ENCODE results near the gene SCYL1. TPM values are rescaled to one million over a fixed set of nuclear protein-coding genes. Genes with fewer than 3 reads are reported as not detected.

The SCYL1 gene
- total and polyA plus RNA-seq, 5 donors from 2014 or later, result 24.3 to 59.0 (median 30.7) TPM

GRCh38 chr11:65498042-65498726, 26.7 kb upstream of the SCYL1 start:
- peaks cover 35% of the 10 kb centered on the region for H3K4me1 ChIP-seq (ENCODE audit: control insufficient read depth, insufficient read depth, low read length, poor library complexity, severe bottlenecking)
- Mint-ChIP-seq H3K4me3 (no peak overlapping the region), H3K36me3 (no peaks in the 10 kb centered on the region), H3K4me1 (peaks cover 6 to 23% (median 15%) of the 10 kb centered on the region in 4 donors), H3K27me3 (peaks cover 8% of the 10 kb centered on the region), H3K9me3 (peaks cover 0 to 7% (median 0%) of the 10 kb centered on the region in 7 donors), H3K27ac (no peak overlapping the region)
- H3K9me3 ChIP-seq (ENCODE audit: control insufficient read depth in 2 of 2, low read length in 2 of 2), result no peaks in the 10 kb centered on the region
- no peak for ATAC-seq (ENCODE audit: low read depth in 2 of 2)
- peaks cover 32% of the 10 kb centered on the region for H3K36me3 ChIP-seq (ENCODE audit: control insufficient read depth, insufficient read depth, low read length)
- peak overlapping the region; percentile 100 for H3K4me3 ChIP-seq (ENCODE audit: low read depth, low read length)
- H3K27me3 ChIP-seq (ENCODE audit: control insufficient read depth, insufficient read depth, low read length), result no peaks in the 10 kb centered on the region
- H3K27ac ChIP-seq (ENCODE audit: insufficient read depth, low read length, poor library complexity, severe bottlenecking), result peak overlapping the region; percentile 98
- peak in 2 of 3 donors; percentile 56 to 82 for DNase-seq

GRCh38 chr11:65498727-65498976, 26.2 kb upstream of the SCYL1 start:
- H3K27ac Mint-ChIP-seq, result no peak overlapping the region
- ATAC-seq (ENCODE audit: low read depth in 2 of 2), result no peak

GRCh38 chr11:65498977-65499712, 25.7 kb upstream of the SCYL1 start, which contains the start of gene MALAT1:
Gene MALAT1 (plus strand): TSS chr11:65499045.
- peaks cover 0 to 9% (median 0%) of the 10 kb centered on the region in 7 donors for H3K9me3 Mint-ChIP-seq
- peaks cover 8% of the 10 kb centered on the region for H3K36me3 Mint-ChIP-seq
- peaks cover 8% of the 10 kb centered on the region for H3K27me3 Mint-ChIP-seq
- peaks cover 41% of the 10 kb centered on the region for H3K36me3 ChIP-seq (ENCODE audit: control insufficient read depth, insufficient read depth, low read length)
- H3K27me3 ChIP-seq (ENCODE audit: control insufficient read depth, insufficient read depth, low read length), result no peaks in the 10 kb centered on the region
- peaks cover 43% of the 10 kb centered on the region for H3K4me1 ChIP-seq (ENCODE audit: control insufficient read depth, insufficient read depth, low read length, poor library complexity, severe bottlenecking)
- H3K9me3 ChIP-seq (ENCODE audit: control insufficient read depth in 2 of 2, low read length in 2 of 2), result no peaks in the 10 kb centered on the region
- peaks cover 6 to 24% (median 18%) of the 10 kb centered on the region in 4 donors for H3K4me1 Mint-ChIP-seq
- peak within 1 kb of the TSS; percentile 98 for H3K27ac ChIP-seq (ENCODE audit: insufficient read depth, low read length, poor library complexity, severe bottlenecking)
- H3K4me3 ChIP-seq (ENCODE audit: low read depth, low read length), result peak within 1 kb of the TSS; percentile 100
- no peak within 1 kb of the TSS for H3K27ac Mint-ChIP-seq
- H3K4me3 Mint-ChIP-seq, result no peak within 1 kb of the TSS
- DNase-seq (peak; percentile 90 to 97 (median 95)), ATAC-seq (ENCODE audit: low read depth in 2 of 2) (peak; percentile 8 to 9)

More at GRCh38 chr11:65498727-65498976, 26.2 kb upstream of the SCYL1 start:
- H3K4me3 Mint-ChIP-seq, result no peak overlapping the region
- DNase-seq, result no peak
- Histone ChIP-seq H3K9me3 (ENCODE audit: control insufficient read depth in 2 of 2, low read length in 2 of 2) (no peaks in the 10 kb centered on the region), H3K27me3 (ENCODE audit: control insufficient read depth, insufficient read depth, low read length) (no peaks in the 10 kb centered on the region), H3K4me1 (ENCODE audit: control insufficient read depth, insufficient read depth, low read length, poor library complexity, severe bottlenecking) (peaks cover 38% of the 10 kb centered on the region), H3K36me3 (ENCODE audit: control insufficient read depth, insufficient read depth, low read length) (peaks cover 36% of the 10 kb centered on the region), H3K4me3 (ENCODE audit: low read depth, low read length) (peak overlapping the region; percentile 100), H3K27ac (ENCODE audit: insufficient read depth, low read length, poor library complexity, severe bottlenecking) (peak overlapping the region; percentile 98)
- peaks cover 8% of the 10 kb centered on the region for H3K27me3 Mint-ChIP-seq
- H3K9me3 Mint-ChIP-seq, result peaks cover 0 to 8% (median 0%) of the 10 kb centered on the region in 7 donors
- H3K36me3 Mint-ChIP-seq, result peaks cover 3% of the 10 kb centered on the region
- H3K4me1 Mint-ChIP-seq, result peaks cover 6 to 22% (median 15%) of the 10 kb centered on the region in 4 donors

GRCh38 chr11:65499713-65500386, 25.0 kb upstream of the SCYL1 start:
- ATAC-seq (ENCODE audit: low read depth in 2 of 2) (no peak), DNase-seq (peak in 1 of 3 donors; percentile 55)
- H3K27me3 ChIP-seq (ENCODE audit: control insufficient read depth, insufficient read depth, low read length), result no peaks in the 10 kb centered on the region
- Mint-ChIP-seq H3K4me1 (peaks cover 7 to 27% (median 23%) of the 10 kb centered on the region in 4 donors), H3K36me3 (peaks cover 15% of the 10 kb centered on the region), H3K9me3 (peaks cover 0 to 9% (median 0%) of the 10 kb centered on the region in 7 donors), H3K27me3 (peaks cover 8% of the 10 kb centered on the region), H3K27ac (no peak overlapping the region), H3K4me3 (no peak overlapping the region)
- H3K4me1 ChIP-seq (ENCODE audit: control insufficient read depth, insufficient read depth, low read length, poor library complexity, severe bottlenecking), result peaks cover 50% of the 10 kb centered on the region
- H3K36me3 ChIP-seq (ENCODE audit: control insufficient read depth, insufficient read depth, low read length), result peaks cover 48% of the 10 kb centered on the region
- peak overlapping the region; percentile 100 for H3K4me3 ChIP-seq (ENCODE audit: low read depth, low read length)
- peak overlapping the region; percentile 98 for H3K27ac ChIP-seq (ENCODE audit: insufficient read depth, low read length, poor library complexity, severe bottlenecking)
- no peaks in the 10 kb centered on the region for H3K9me3 ChIP-seq (ENCODE audit: control insufficient read depth in 2 of 2, low read length in 2 of 2)

- DNase-seq, result peak in 2 of 3 donors; percentile 57 to 69
- H3K4me1 ChIP-seq (ENCODE audit: control insufficient read depth, insufficient read depth, low read length, poor library complexity, severe bottlenecking), result peaks cover 57% of the 10 kb centered on the region
- no peak overlapping the region for H3K4me3 Mint-ChIP-seq
- peaks cover 23% of the 10 kb centered on the region for H3K36me3 Mint-ChIP-seq
- peak overlapping the region; percentile 98 for H3K27ac ChIP-seq (ENCODE audit: insufficient read depth, low read length, poor library complexity, severe bottlenecking)
- H3K9me3 Mint-ChIP-seq, result peaks cover 0 to 9% (median 0%) of the 10 kb centered on the region in 7 donors
- peaks cover 9 to 32% (median 28%) of the 10 kb centered on the region in 4 donors for H3K4me1 Mint-ChIP-seq
- peaks cover 56% of the 10 kb centered on the region for H3K36me3 ChIP-seq (ENCODE audit: control insufficient read depth, insufficient read depth, low read length)
- H3K9me3 ChIP-seq (ENCODE audit: control insufficient read depth in 2 of 2, low read length in 2 of 2), result no peaks in the 10 kb centered on the region
- H3K27me3 Mint-ChIP-seq, result peaks cover 9% of the 10 kb centered on the region
- H3K27me3 ChIP-seq (ENCODE audit: control insufficient read depth, insufficient read depth, low read length), result no peaks in the 10 kb centered on the region
- peak overlapping the region; percentile 100 for H3K4me3 ChIP-seq (ENCODE audit: low read depth, low read length)
- H3K27ac Mint-ChIP-seq, result no peak overlapping the region
- no peak for ATAC-seq (ENCODE audit: low read depth in 2 of 2)
Measured at GRCh38 chr11:65500387-65501185, 24.3 kb upstream of the SCYL1 start.

GRCh38 chr11:65501186-65501471, 23.8 kb upstream of the SCYL1 start:
- Mint-ChIP-seq H3K27me3 (peaks cover 11% of the 10 kb centered on the region), H3K36me3 (peaks cover 28% of the 10 kb centered on the region), H3K9me3 (peaks cover 0 to 9% (median 0%) of the 10 kb centered on the region in 7 donors), H3K4me3 (no peak overlapping the region), H3K27ac (no peak overlapping the region), H3K4me1 (peaks cover 13 to 34% (median 31%) of the 10 kb centered on the region in 4 donors)
- Histone ChIP-seq H3K36me3 (ENCODE audit: control insufficient read depth, insufficient read depth, low read length) (peaks cover 61% of the 10 kb centered on the region), H3K27me3 (ENCODE audit: control insufficient read depth, insufficient read depth, low read length) (no peaks in the 10 kb centered on the region), H3K27ac (ENCODE audit: insufficient read depth, low read length, poor library complexity, severe bottlenecking) (peak overlapping the region; percentile 98), H3K4me3 (ENCODE audit: low read depth, low read length) (peak overlapping the region; percentile 100), H3K9me3 (ENCODE audit: control insufficient read depth in 2 of 2, low read length in 2 of 2) (no peaks in the 10 kb centered on the region), H3K4me1 (ENCODE audit: control insufficient read depth, insufficient read depth, low read length, poor library complexity, severe bottlenecking) (peaks cover 58% of the 10 kb centered on the region)
- ATAC-seq (ENCODE audit: low read depth in 2 of 2), result no peak
- no peak for DNase-seq
